Astrocyte (in vitro differentiated cells and primary cell): ENCODE measurements around the gene RAET1G. TPM values are rescaled to one million over a fixed set of nuclear protein-coding genes. Genes with fewer than 3 reads are reported as not detected.

Experiments
- DNase-seq: peaks from one replicate; pipeline ENCODE4 v3.0.0-alpha.2; 2010; ENCODE audit warnings: low read depth
- FAIRE-seq: peaks from 2 replicates; lab custom pipeline; 2011; peaks lifted over from hg19 to GRCh38; lab: Jason Lieb, UNC
- H2AFZ ChIP-seq: 2 replicates; pipeline ENCODE4 v1.6.0; 2012; ENCODE audit warnings: low read depth, low read length, inconsistent platforms
- H3K27ac ChIP-seq: 2 replicates; pipeline ENCODE4 v1.5.1; 2011; ENCODE audit warnings: low read depth, low read length, inconsistent platforms
- H3K27me3 ChIP-seq: 2 replicates; pipeline ENCODE4 v1.6.0; 2011; ENCODE audit warnings: low read length, inconsistent platforms; ENCODE audit not compliant: insufficient read depth
- H3K36me3 ChIP-seq: 2 replicates; pipeline ENCODE4 v1.5.1; 2011; ENCODE audit warnings: low read length, inconsistent platforms; ENCODE audit not compliant: insufficient read depth
- H3K4me1 ChIP-seq: 2 replicates; pipeline ENCODE4 v1.5.1; 2011; ENCODE audit warnings: low read length, inconsistent platforms; ENCODE audit not compliant: insufficient read depth
- H3K4me2 ChIP-seq: 2 replicates; pipeline ENCODE4 v1.6.0; 2012; ENCODE audit warnings: low read length, inconsistent platforms
- H3K4me3 ChIP-seq: 2 replicates; pipeline ENCODE4 v1.5.1; 2011; ENCODE audit warnings: low read depth, mild to moderate bottlenecking, low read length, inconsistent platforms; ENCODE audit not compliant: insufficient read depth
- H3K79me2 ChIP-seq: 2 replicates; pipeline ENCODE4 v1.6.0; 2012; ENCODE audit warnings: mild to moderate bottlenecking, low read length, inconsistent platforms; ENCODE audit not compliant: insufficient read depth
- H3K9ac ChIP-seq: 2 replicates; pipeline ENCODE4 v1.6.0; 2012; ENCODE audit warnings: mild to moderate bottlenecking, low read length, inconsistent platforms
- H3K9me3 ChIP-seq: 2 replicates; pipeline ENCODE4 v1.5.1; 2012; ENCODE audit warnings: low read depth, mild to moderate bottlenecking, low read length, inconsistent platforms; ENCODE audit not compliant: insufficient read depth
- H4K20me1 ChIP-seq: 2 replicates; pipeline ENCODE4 v1.6.0; 2012; ENCODE audit warnings: low read length, inconsistent platforms; ENCODE audit not compliant: insufficient read depth
- H3K27ac Mint-ChIP-seq: one replicate; pipeline ENCODE4 v1.8.0; 2021; ENCODE audit warnings: mild to moderate bottlenecking, mixed read lengths; ENCODE audit not compliant: unreplicated experiment
- H3K27me3 Mint-ChIP-seq: one replicate; pipeline ENCODE4 v1.8.0; 2021; ENCODE audit warnings: low read depth, mixed read lengths; ENCODE audit not compliant: unreplicated experiment
- H3K36me3 Mint-ChIP-seq: one replicate; pipeline ENCODE4 v1.8.0; 2021; ENCODE audit warnings: low read depth, mixed read lengths; ENCODE audit not compliant: unreplicated experiment
- H3K4me1 Mint-ChIP-seq: one replicate; pipeline ENCODE4 v1.8.0; 2021; ENCODE audit warnings: low read depth, mixed read lengths; ENCODE audit not compliant: unreplicated experiment
- H3K4me3 Mint-ChIP-seq: one replicate; pipeline ENCODE4 v1.8.0; 2021; ENCODE audit warnings: mild to moderate bottlenecking, moderate library complexity, mixed read lengths; ENCODE audit not compliant: unreplicated experiment
- H3K9me3 Mint-ChIP-seq: one replicate; pipeline ENCODE4 v1.8.0; 2021; ENCODE audit warnings: mild to moderate bottlenecking, mixed read lengths; ENCODE audit not compliant: unreplicated experiment
- EZH2 ChIP-seq: IDR thresholded peaks from 2 replicates; pipeline ENCODE4 v1.6.1; 2012; ENCODE audit warnings: mild to moderate bottlenecking, low read length, inconsistent platforms; ENCODE audit not compliant: insufficient read depth
- total RNA-seq: library from RNA; stranded (reverse); gene quantifications from 2 replicates; pipeline ENCODE4 v1.2.1, GENCODE V29; 2021
- TF ChIP-seq, protein P1 (sequence below): IDR thresholded peaks from 2 replicates; pipeline ENCODE4 v1.5.1; 2011; ENCODE audit warnings: low read depth, mild to moderate bottlenecking, inconsistent platforms, low read length, moderate library complexity; ENCODE audit not compliant: insufficient read depth

RAET1G gene
- total RNA-seq, 1 donor from 2014 or later, result not detected

DNA sequence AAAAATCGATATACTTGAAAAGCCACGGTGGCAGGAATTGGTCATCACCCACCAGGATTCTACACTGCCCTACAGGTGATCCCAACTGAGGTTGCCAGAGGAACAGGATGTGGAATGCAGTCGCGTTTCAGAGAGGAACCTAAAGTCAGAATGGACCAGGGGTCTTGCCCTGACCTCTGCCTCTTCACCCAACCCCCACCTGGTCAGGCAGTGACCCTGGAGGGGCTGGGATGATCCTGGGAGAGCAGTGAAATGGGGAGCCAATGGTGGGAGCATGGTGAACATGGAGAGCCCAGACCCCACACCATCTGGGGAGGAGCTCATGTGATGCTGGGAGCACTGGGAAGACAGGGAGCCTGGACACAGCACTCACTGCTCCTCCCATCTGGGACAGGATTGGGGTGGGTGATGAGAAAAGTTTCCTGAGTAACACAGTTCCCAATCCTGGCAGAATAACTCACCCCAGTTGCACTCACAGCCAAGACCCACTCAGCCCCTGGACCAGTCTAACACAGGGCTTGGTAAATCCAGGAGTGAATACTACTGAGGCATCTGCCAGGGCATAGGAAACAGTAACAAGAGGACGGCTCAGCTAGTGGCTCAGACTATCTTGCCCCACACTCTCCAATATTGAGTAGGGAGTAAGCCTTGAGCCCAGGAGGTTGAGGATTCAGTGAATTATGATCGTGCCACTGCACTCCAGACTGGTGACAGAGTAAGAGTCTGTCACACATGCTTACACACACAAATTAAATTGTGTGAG is 17.2 kb upstream of the RAET1G start:
- Mint-ChIP-seq H3K36me3 (no peaks in the 10 kb centered on the region), H3K9me3 (peaks cover 10% of the 10 kb centered on the region), H3K27ac (no peak overlapping the region), H3K4me1 (peaks cover 6% of the 10 kb centered on the region), H3K27me3 (peaks cover 76% of the 10 kb centered on the region), H3K4me3 (no peak overlapping the region)
- no peak overlapping the region for H3K9ac ChIP-seq
- FAIRE-seq (no peak), DNase-seq (no peak)
- H3K27ac ChIP-seq, result no peak overlapping the region
- no peak for TF ChIP-seq EZH2
- TF ChIP-seq, protein P1, sequence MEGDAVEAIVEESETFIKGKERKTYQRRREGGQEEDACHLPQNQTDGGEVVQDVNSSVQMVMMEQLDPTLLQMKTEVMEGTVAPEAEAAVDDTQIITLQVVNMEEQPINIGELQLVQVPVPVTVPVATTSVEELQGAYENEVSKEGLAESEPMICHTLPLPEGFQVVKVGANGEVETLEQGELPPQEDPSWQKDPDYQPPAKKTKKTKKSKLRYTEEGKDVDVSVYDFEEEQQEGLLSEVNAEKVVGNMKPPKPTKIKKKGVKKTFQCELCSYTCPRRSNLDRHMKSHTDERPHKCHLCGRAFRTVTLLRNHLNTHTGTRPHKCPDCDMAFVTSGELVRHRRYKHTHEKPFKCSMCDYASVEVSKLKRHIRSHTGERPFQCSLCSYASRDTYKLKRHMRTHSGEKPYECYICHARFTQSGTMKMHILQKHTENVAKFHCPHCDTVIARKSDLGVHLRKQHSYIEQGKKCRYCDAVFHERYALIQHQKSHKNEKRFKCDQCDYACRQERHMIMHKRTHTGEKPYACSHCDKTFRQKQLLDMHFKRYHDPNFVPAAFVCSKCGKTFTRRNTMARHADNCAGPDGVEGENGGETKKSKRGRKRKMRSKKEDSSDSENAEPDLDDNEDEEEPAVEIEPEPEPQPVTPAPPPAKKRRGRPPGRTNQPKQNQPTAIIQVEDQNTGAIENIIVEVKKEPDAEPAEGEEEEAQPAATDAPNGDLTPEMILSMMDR, result no peak
- no peak overlapping the region for H3K4me3 ChIP-seq
- H3K4me2 ChIP-seq, result no peak overlapping the region
- no peak overlapping the region for H2AFZ ChIP-seq
- peaks cover 58% of the 10 kb centered on the region for H3K27me3 ChIP-seq
- H3K9me3 ChIP-seq, result no peaks in the 10 kb centered on the region
- no peaks in the 10 kb centered on the region for H3K79me2 ChIP-seq
- H4K20me1 ChIP-seq, result peaks cover 4% of the 10 kb centered on the region
- H3K36me3 ChIP-seq, result no peaks in the 10 kb centered on the region
- peaks cover 10% of the 10 kb centered on the region for H3K4me1 ChIP-seq

DNA sequence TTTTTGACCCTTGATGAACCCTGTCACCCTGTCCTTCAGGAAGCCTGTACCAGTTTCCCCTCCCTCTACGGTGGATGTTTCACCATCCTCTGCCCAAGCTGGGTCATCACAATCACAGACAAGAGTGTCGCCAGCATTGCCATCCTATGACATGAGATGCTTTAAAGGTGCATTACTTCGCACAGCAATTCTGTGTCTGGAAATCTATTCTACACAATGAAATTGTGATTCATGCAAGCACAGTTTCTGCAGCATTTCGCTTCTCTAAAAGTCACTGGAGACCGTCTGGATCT is 16.4 kb upstream of the RAET1G start:
- peaks cover 64% of the 10 kb centered on the region for H3K27me3 ChIP-seq
- no peak for DNase-seq

More for the DNA sequence above, 16.4 kb upstream of the RAET1G start:
- H3K9ac ChIP-seq, result no peak overlapping the region
- Mint-ChIP-seq H3K9me3 (peaks cover 10% of the 10 kb centered on the region), H3K4me3 (peak overlapping the region; percentile 77), H3K27ac (peak overlapping the region; percentile 50), H3K27me3 (peaks cover 82% of the 10 kb centered on the region), H3K4me1 (peaks cover 6% of the 10 kb centered on the region), H3K36me3 (no peaks in the 10 kb centered on the region)
- peaks cover 4% of the 10 kb centered on the region for H4K20me1 ChIP-seq
- H3K9me3 ChIP-seq, result no peaks in the 10 kb centered on the region
- H3K4me1 ChIP-seq, result peaks cover 10% of the 10 kb centered on the region
- peak overlapping the region; percentile 90 for H3K4me2 ChIP-seq
- TF ChIP-seq, protein P1, result no peak
- no peak for TF ChIP-seq EZH2
- no peaks in the 10 kb centered on the region for H3K79me2 ChIP-seq
- H3K36me3 ChIP-seq, result no peaks in the 10 kb centered on the region
- no peak for FAIRE-seq
- no peak overlapping the region for H2AFZ ChIP-seq
- no peak overlapping the region for H3K4me3 ChIP-seq
- H3K27ac ChIP-seq, result no peak overlapping the region
